ENCODE data around the gene COX8C. TPM values are rescaled to one million over a fixed set of nuclear protein-coding genes. Genes with fewer than 3 reads are reported as not detected.
"Not testable (repeated sequence)": the region's sequence is repeated elsewhere in the genome, so short reads cannot be mapped to it uniquely, and the experiment has no call there.

Gene COX8C
- total RNA-seq, 1 donor from 2014 or later = not detected

- Histone ChIP-seq H3K27ac (no peak overlapping the region), H3K4me1 (no peaks in the 10 kb centered on the region), H3K27me3 (no peaks in the 10 kb centered on the region), H3K4me3 (no peak overlapping the region), H3K36me3 (no peaks in the 10 kb centered on the region), H3K9me3 (no peaks in the 10 kb centered on the region)
- TF ChIP-seq CTCF (IDR thresholded peaks at IDR 0.05) = no peak
- intact Hi-C loops (cut with DNase I) = no loop called here
- DNase-seq (ENCODE audit: low spot score in 2 of 2) = no peak
These were observed 32.8 kb downstream of the COX8C start for GRCh38 chr14:93379831-93380230.

- TF ChIP-seq CTCF (IDR thresholded peaks at IDR 0.05) = no peak
- H3K9me3 ChIP-seq = no peaks in the 10 kb centered on the region
- H3K27me3 ChIP-seq = no peaks in the 10 kb centered on the region
- no peaks in the 10 kb centered on the region for H3K36me3 ChIP-seq
- no peaks in the 10 kb centered on the region for H3K4me1 ChIP-seq
- no peak for DNase-seq (ENCODE audit: low spot score in 2 of 2)
- no peak overlapping the region for H3K4me3 ChIP-seq
- no peak overlapping the region for H3K27ac ChIP-seq
- intact Hi-C loops (cut with DNase I) = no loop called here
These were observed 34.7 kb downstream of the COX8C start for GRCh38 chr14:93381644-93382043.

GRCh38 chr14:93384256-93384655 is 37.3 kb downstream of the COX8C start:
- H3K4me1 ChIP-seq; H3K27me3 ChIP-seq; H3K9me3 ChIP-seq; H3K27ac ChIP-seq; intact Hi-C loops (cut with DNase I); H3K4me3 ChIP-seq; H3K36me3 ChIP-seq; DNase-seq (ENCODE audit: low spot score in 2 of 2): not testable (repeated sequence)

GRCh38 chr14:93395231-93395630 is 48.2 kb downstream of the COX8C start:
- Histone ChIP-seq H3K27ac (no peak overlapping the region), H3K4me3 (no peak overlapping the region), H3K4me1 (no peaks in the 10 kb centered on the region), H3K36me3 (no peaks in the 10 kb centered on the region), H3K9me3 (peaks cover 0 to 11% of the 10 kb centered on the region in 2 donors), H3K27me3 (no peaks in the 10 kb centered on the region)
- no peak for DNase-seq (ENCODE audit: low spot score in 2 of 2)
- intact Hi-C loops (cut with DNase I) = no loop called here
- TF ChIP-seq CTCF (IDR thresholded peaks at IDR 0.05) = no peak

GRCh38 chr14:93396456-93396855 is 49.5 kb downstream of the COX8C start:
- Histone ChIP-seq H3K27me3 (no peaks in the 10 kb centered on the region), H3K36me3 (no peaks in the 10 kb centered on the region), H3K4me3 (no peak overlapping the region), H3K9me3 (peaks cover 0 to 11% of the 10 kb centered on the region in 2 donors), H3K4me1 (no peaks in the 10 kb centered on the region), H3K27ac (no peak overlapping the region)
- intact Hi-C loops (cut with DNase I) = no loop called here
- DNase-seq (ENCODE audit: low spot score in 2 of 2) = no peak
- no peak for TF ChIP-seq CTCF (IDR thresholded peaks at IDR 0.05)

Other genes with a start within 250 kb of the COX8C start
- 85.3 TPM for gene ITPK1, start 231.3 kb upstream of the COX8C start, total RNA-seq
- gene MOAP1, start 162.3 kb upstream of the COX8C start, total RNA-seq = 4.3 TPM
- 2.3 TPM for gene LYSET, start 161.9 kb upstream of the COX8C start, total RNA-seq
- 4.6 TPM for gene GON7, start 140.1 kb upstream of the COX8C start, total RNA-seq
- 8.3 TPM for gene UBR7, start 139.9 kb upstream of the COX8C start, total RNA-seq
- 17.2 TPM for gene BTBD7, start 14.1 kb upstream of the COX8C start, total RNA-seq
- gene UNC79, start 83.8 kb downstream of the COX8C start, total RNA-seq = not detected